Placental epithelial cell (primary cell): Measurements from ENCODE around the gene CES3. TPM values are rescaled to one million over a fixed set of nuclear protein-coding genes. Genes with fewer than 3 reads are reported as not detected.

Source experiments
- small RNA-seq: library from RNA; depleted of rRNA; stranded (forward); fragments of <200 nt; gene quantifications from one replicate; pipeline ENCODE3, GENCODE V24; 2012
- total RNA-seq: library from RNA; depleted of rRNA; stranded (reverse); fragments of >200 nt; gene quantifications from 2 replicates; pipeline ENCODE4 v1.2.3, GENCODE V29; 2012

CES3 gene, protein sequence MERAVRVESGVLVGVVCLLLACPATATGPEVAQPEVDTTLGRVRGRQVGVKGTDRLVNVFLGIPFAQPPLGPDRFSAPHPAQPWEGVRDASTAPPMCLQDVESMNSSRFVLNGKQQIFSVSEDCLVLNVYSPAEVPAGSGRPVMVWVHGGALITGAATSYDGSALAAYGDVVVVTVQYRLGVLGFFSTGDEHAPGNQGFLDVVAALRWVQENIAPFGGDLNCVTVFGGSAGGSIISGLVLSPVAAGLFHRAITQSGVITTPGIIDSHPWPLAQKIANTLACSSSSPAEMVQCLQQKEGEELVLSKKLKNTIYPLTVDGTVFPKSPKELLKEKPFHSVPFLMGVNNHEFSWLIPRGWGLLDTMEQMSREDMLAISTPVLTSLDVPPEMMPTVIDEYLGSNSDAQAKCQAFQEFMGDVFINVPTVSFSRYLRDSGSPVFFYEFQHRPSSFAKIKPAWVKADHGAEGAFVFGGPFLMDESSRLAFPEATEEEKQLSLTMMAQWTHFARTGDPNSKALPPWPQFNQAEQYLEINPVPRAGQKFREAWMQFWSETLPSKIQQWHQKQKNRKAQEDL
- total RNA-seq: 0.11 and 0.39 TPM in 2 replicates

GRCh38 chr16:66961065-66961744 lies at the start of gene CES3:
CES3 (plus strand) TSS chr16:66961266; CDS start chr16:66961308, 42 bp downstream.

DNA sequence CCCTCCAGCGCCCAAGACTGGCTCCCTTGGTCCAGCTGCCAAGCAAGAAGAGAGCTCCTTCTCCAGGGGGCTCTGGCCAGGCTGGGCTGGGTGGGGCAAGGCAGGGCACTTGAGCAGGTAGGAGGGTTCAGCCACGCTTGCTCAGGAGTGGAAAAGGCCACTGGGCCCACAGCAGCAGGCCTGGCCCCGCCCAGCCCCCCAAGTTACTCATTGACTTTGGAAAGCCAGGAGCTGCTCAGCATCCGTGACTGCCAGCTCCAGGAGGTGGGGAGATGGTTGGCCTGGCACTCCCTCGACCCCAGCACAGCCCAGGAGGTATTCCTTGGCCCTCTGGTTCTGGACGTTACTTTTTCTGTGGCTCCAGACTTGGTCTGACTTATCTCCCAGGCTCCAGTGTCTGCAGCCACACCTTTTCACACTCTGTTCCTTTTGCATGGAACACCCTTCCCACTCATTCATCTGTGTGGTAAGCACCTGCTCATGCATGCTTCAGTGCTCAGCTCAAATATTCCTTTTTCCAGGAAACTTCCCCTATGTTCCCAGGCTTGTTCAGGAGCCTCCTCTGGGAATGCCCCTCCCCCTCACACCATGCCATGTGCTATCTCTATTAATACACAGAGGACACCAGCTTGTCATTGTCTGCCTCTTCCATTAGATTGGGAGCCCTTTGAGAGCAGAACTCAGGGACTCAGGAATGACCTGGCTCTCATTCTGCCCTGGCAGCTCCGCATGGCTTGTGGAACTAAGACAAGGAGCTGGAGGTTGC lies 42.1 kb upstream of the CES3 start, which contains the start of gene CDH16:
TSS of gene CDH16 (minus strand) at position 83 of the 766 bp plus-strand sequence. CDS start 820 bp downstream, outside the sequence.

GRCh38 chr16:66925322-66925840 lies 35.7 kb upstream of the CES3 start, which contains the start of gene RRAD:
RRAD (minus strand) TSS chr16:66925535; CDS start chr16:66925179, 356 bp downstream.

DNA sequence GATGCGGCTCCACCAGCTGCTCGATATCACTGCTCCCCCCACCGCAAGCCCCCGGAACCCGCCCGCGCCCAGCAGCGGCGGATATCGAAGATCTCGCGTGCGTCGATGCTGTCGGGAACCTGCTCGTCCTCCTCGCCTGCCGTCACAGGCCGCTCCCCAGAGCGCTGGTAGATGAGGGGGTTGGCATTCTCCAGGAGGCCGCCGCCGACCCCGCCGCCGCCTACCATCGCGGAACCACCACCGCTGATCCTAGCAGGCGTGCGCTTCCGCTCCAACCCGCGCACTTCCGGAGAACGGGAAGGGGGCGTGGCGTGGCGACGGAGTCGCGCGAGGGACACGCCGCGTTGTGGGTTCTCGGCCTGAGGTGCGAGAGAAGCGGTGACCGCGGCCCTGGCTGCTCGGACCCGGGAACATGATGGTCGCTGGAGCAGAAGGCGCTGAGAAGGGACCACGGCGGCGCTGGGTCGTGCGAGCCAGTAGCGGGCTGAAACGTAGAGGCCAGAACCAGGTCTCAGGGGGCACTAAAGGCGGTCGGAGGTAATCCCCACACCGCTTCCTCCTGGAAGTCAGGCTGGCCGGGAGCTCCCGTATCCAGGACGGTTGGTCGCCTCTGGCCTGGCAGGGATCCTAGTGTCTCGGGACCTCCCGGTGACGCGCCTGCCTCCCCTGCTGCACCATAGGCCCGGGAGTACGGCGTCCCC lies 26.8 kb upstream of the CES3 start, which contains the start of gene CIAO2B:
TSS of gene CIAO2B (minus strand) at position 265 of the 701 bp plus-strand sequence. CDS start at position 227, 38 bp downstream.

GRCh38 chr16:66935314-66936011 lies 25.6 kb upstream of the CES3 start, which contains the start of gene CES2:
CES2 (plus strand) TSS chr16:66935516; CDS start chr16:66935636, 120 bp downstream.

DNA sequence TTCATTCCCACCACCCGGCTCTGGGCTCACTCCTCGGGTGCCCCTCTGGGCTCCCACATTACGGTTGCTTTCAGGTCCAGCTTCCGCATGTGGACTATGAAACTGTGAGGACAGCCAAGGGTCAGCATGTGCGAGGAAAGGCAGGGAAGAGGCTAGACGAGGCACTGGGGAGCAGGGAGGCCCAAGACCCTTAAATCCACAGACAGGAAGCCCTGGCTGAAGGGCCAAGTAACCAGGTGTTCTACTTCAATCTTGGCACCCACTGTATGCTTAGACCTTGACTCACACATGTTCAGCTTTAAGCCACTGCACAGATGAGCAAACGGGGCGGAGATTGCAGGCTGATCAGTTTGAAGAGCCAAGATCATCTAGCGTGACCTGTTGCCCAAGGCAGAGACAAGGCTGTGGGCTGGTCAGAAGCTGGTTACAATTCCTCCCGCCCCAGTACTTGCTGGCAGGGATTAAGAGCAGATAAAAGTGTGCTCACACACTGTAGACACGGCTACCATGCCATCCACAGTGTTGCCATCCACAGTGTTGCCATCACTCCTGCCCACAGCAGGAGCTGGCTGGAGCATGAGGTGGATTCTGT lies 27.2 kb downstream of the CES3 start, which contains the start of gene CES4A:
TSS of gene CES4A (plus strand) at position 393 of the 592 bp plus-strand sequence. CDS start at position 577, 184 bp downstream.

Small RNA genes within 50 kb of the gene (small RNA-seq; reads per million reads assigned to genes)
- gene RN7SL543P: not detected

Other genes starting within 250 kb of the CES3 start
- 127 and 164 TPM in 2 replicates for gene DYNC1LI2, start 209.7 kb upstream of the CES3 start, total RNA-seq
- 0.79 TPM in 1 of 2 replicates, not detected in the other for gene TERB1, start 159.7 kb upstream of the CES3 start, total RNA-seq
- 40.0 and 43.1 TPM in 2 replicates for gene NAE1, start 130.3 kb upstream of the CES3 start, total RNA-seq
- not detected in 2 replicates for gene CA7, start 116.9 kb upstream of the CES3 start, total RNA-seq
- 5.1 and 6.7 TPM in 2 replicates for gene PDP2, start 80.8 kb upstream of the CES3 start, total RNA-seq
- gene CDH16, start 42.4 kb upstream of the CES3 start, total RNA-seq: under 0.01 and 0.11 TPM in 2 replicates
- gene RRAD, start 35.7 kb upstream of the CES3 start, total RNA-seq: 0.39 and 22.0 TPM in 2 replicates
- 63.2 and 110 TPM in 2 replicates for gene CIAO2B, start 26.9 kb upstream of the CES3 start, total RNA-seq
- 46.3 and 47.9 TPM in 2 replicates for gene CES2, start 25.8 kb upstream of the CES3 start, total RNA-seq
- gene CES4A, start 27.3 kb downstream of the CES3 start, total RNA-seq: 3.3 and 10.2 TPM in 2 replicates
- gene CBFB, start 67.9 kb downstream of the CES3 start, total RNA-seq: 46.0 and 56.1 TPM in 2 replicates
- 12.5 and 15.7 TPM in 2 replicates for gene PHAF1, start 148.7 kb downstream of the CES3 start, total RNA-seq
- gene B3GNT9, start 189.7 kb downstream of the CES3 start, total RNA-seq: 65.5 and 72.2 TPM in 2 replicates
- 20.0 and 26.8 TPM in 2 replicates for gene TRADD, start 198.6 kb downstream of the CES3 start, total RNA-seq
- 23.7 and 40.8 TPM in 2 replicates for gene FBXL8, start 198.7 kb downstream of the CES3 start, total RNA-seq
- gene HSF4, start 203.5 kb downstream of the CES3 start, total RNA-seq: 4.8 and 21.2 TPM in 2 replicates
- 21.7 and 38.1 TPM in 2 replicates for gene NOL3, start 209.3 kb downstream of the CES3 start, total RNA-seq
- 11.1 and 21.2 TPM in 2 replicates for gene MATCAP1, start 222.7 kb downstream of the CES3 start, total RNA-seq
- not detected in 2 replicates for gene EXOC3L1, start 228.9 kb downstream of the CES3 start, total RNA-seq
- 42.4 and 76.9 TPM in 2 replicates for gene E2F4, start 230.9 kb downstream of the CES3 start, total RNA-seq
- gene ELMO3, start 237.9 kb downstream of the CES3 start, total RNA-seq: 42.8 and 57.2 TPM in 2 replicates